HepG2 (cell line): Measurements from ENCODE around the gene RNF40. TPM values are rescaled to one million over a fixed set of nuclear protein-coding genes. Genes with fewer than 3 reads are reported as not detected.

ENCODE experiments used
- ATF1 ChIP-seq: IDR thresholded peaks from 2 replicates; pipeline ENCODE4 v1.6.1; 2016; ENCODE audit warnings: mild to moderate bottlenecking, control low read depth
- ATF7 ChIP-seq, 2 experiments: fragments of 450-650 bp in 1 of 2; sonication (generic) in 1 of 2; formaldehyde crosslinking in 1 of 2; IDR thresholded peaks; 2 replicates each; pipeline versions ENCODE4 v1.4.0 to v1.6.1; 2016 to 2020; ENCODE audit warnings: antibody characterized with exemption in 1 of 2, mild to moderate bottlenecking in 1 of 2, missing genetic modification reagents in 1 of 2
- DPF2 ChIP-seq: sonication (generic); formaldehyde crosslinking; IDR thresholded peaks from 2 replicates; pipeline ENCODE4 v1.4.0; 2020; ENCODE audit warnings: mild to moderate bottlenecking, low read depth, missing genetic modification reagents, borderline replicate concordance
- ERF ChIP-seq: IDR thresholded peaks from 2 replicates; pipeline ENCODE4 v1.6.1; 2018; ENCODE audit warnings: missing biosample characterization, missing genetic modification reagents
- ETV5 ChIP-seq: IDR thresholded peaks from 2 replicates; pipeline ENCODE4 v1.6.1; 2018; ENCODE audit warnings: missing biosample characterization, missing genetic modification reagents, inconsistent platforms, borderline replicate concordance
- FOXK2 ChIP-seq: fragments of 450-650 bp; IDR thresholded peaks from 2 replicates; pipeline ENCODE4 v1.6.1; 2016
- FOXO1 ChIP-seq: sonication (generic); formaldehyde crosslinking; IDR thresholded peaks from 2 replicates; pipeline ENCODE4 v1.4.0; 2020; ENCODE audit warnings: missing genetic modification reagents
- KDM2A ChIP-seq: sonication (generic); formaldehyde crosslinking; IDR thresholded peaks from 2 replicates; pipeline ENCODE4 v1.4.0; 2020; ENCODE audit warnings: low read depth, missing genetic modification reagents, borderline replicate concordance
- NFKB2 ChIP-seq: sonication (generic); formaldehyde crosslinking; IDR thresholded peaks from 2 replicates; pipeline ENCODE4 v1.4.0; 2020; ENCODE audit warnings: missing genetic modification reagents, borderline replicate concordance
- RXRB ChIP-seq: IDR thresholded peaks from 2 replicates; pipeline ENCODE4 v1.6.1; 2016; ENCODE audit warnings: borderline replicate concordance, missing genetic modification reagents, missing compliant biosample characterization
- SPEN ChIP-seq: sonication (generic); formaldehyde crosslinking; IDR thresholded peaks from 2 replicates; pipeline ENCODE4 v1.5.1; 2020; ENCODE audit warnings: low read depth, mild to moderate bottlenecking, missing genetic modification reagents
- TAF1 ChIP-seq: sonication (generic); formaldehyde crosslinking; IDR thresholded peaks from 2 replicates; pipeline ENCODE4 v1.4.0; 2020; ENCODE audit warnings: missing genetic modification reagents
- ZBTB8A ChIP-seq: sonication (generic); formaldehyde crosslinking; IDR thresholded peaks from 2 replicates; pipeline ENCODE4 v1.4.0; 2020; ENCODE audit warnings: mild to moderate bottlenecking, low read depth, missing genetic modification reagents, borderline replicate concordance
- ZFP41 ChIP-seq: sonication (generic); formaldehyde crosslinking; IDR thresholded peaks from 2 replicates; pipeline ENCODE4 v1.4.0; 2020; ENCODE audit warnings: mild to moderate bottlenecking, missing genetic modification reagents, borderline replicate concordance
- ZNF136 ChIP-seq: sonication (generic); formaldehyde crosslinking; IDR thresholded peaks from 2 replicates; pipeline ENCODE4 v1.8.1; 2022; ENCODE audit warnings: low read depth, mild to moderate bottlenecking, moderate library complexity, missing genetic modification reagents
- ZNF24 ChIP-seq: fragments of 450-650 bp; IDR thresholded peaks from 2 replicates; pipeline ENCODE4 v1.6.1; 2017; ENCODE audit warnings: antibody characterized with exemption, mild to moderate bottlenecking
- ZNF430 ChIP-seq: sonication (generic); formaldehyde crosslinking; IDR thresholded peaks from 2 replicates; pipeline ENCODE4 v1.9.0; 2021; ENCODE audit warnings: mild to moderate bottlenecking, missing genetic modification reagents
- ZNF607 ChIP-seq: sonication (generic); formaldehyde crosslinking; IDR thresholded peaks from 2 replicates; pipeline ENCODE4 v1.5.1; 2020; ENCODE audit warnings: missing genetic modification reagents, mild to moderate bottlenecking, borderline replicate concordance
- polyA plus RNA-seq, 8 experiments: library from polyadenylated mRNA; depleted of rRNA in 3 of 8; stranded (reverse) in 7 of 8; unstranded in 1 of 8; fragments of >200 nt; fragmentation: Illumina TruSeq in 4 of 8; extraction: Trizol in 4 of 8; gene quantifications; 2 replicates each; pipeline versions ENCODE4 v1.2.1 to v1.2.3, GENCODE V29; 2011 to 2016; ENCODE audit warnings: low read depth in 4 of 8, missing spikeins in 1 of 8, mixed read lengths in 1 of 8; ENCODE audit not compliant: insufficient read depth in 1 of 8
- total RNA-seq, 5 experiments: library from RNA; depleted of rRNA; stranded (reverse); fragments of >200 nt; fragmentation: Illumina TruSeq; extraction: Trizol; gene quantifications; 2 replicates each; pipeline ENCODE4 v1.2.3, GENCODE V29; 2016; ENCODE audit warnings: low read depth in 1 of 5
- TF ChIP-seq, protein P1 (sequence below): sonication (generic); formaldehyde crosslinking; IDR thresholded peaks from 2 replicates; pipeline ENCODE4 v1.8.0; 2022; ENCODE audit warnings: mild to moderate bottlenecking, missing genetic modification reagents, moderate library complexity
- TF ChIP-seq, protein P2 (sequence below): sonication (generic); formaldehyde crosslinking; IDR thresholded peaks from 2 replicates; pipeline ENCODE4 v1.4.0; 2020; ENCODE audit warnings: mild to moderate bottlenecking, missing genetic modification reagents, borderline replicate concordance
- TF ChIP-seq, protein P3 (sequence below): sonication (generic); formaldehyde crosslinking; IDR thresholded peaks from 2 replicates; pipeline ENCODE4 v1.8.1; 2022; ENCODE audit warnings: mild to moderate bottlenecking, missing genetic modification reagents

RNF40 gene
- total and polyA plus RNA-seq, 2 of the 13 experiments (the other 11 are each of a cell fraction or from before 2014, with no cell fraction given) = 84.0 to 85.6 TPM

DNA sequence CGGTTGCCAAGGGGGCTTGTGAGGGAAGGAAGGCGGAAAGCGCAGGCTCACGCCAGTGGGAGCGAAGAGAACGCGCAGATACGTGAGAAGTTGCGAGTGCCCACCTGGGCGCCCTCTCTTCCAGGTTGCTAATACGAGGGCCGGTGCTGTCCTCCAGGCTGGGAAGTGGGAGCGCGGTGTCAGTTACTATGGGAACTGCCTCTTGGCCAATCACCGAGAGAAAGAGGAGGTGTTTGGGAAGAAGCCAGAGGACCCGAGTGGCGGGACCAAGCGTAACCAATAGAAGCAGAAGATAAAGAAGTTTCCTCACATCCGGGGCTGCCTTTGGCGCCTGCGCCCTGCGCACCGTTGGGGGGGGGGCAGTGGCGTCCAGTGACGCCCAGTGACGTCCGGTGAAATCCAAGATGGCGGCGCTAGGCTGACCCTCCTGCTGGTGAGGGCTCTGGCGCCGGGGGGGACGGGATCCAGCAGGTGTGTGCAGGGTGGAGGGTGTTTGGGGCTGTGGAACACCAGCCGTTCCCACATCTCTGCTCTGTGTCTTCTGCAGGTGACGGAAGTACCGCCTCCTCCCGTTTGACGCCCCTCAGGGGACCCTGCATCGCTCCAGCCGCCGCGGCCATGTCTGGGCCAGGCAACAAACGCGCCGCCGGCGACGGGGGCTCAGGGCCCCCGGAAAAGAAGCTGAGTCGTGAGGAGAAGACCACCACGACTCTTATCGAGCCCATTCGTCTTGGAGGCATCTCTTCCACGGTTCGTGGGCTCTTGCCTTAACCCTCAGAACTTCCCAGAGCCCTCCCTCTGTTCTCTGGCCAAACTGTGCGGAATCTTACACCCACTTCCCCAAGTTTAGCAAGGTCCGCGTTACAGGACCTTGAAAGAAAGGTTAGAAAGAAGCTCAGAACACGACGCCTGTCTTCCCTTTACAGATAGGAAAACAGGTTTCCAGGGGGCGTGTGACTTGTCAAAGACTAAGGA is at the start of gene RNF40, which contains the start of gene CFAP119 (continued):
- TF ChIP-seq NFKB2 (peak; percentile 85; the same call in 1 of the 2 replicates), ZNF430 (CRISPR knock-in tag) (peak; percentile 67; the same call in 1 of the 2 replicates), ZNF24 (no peak), ERF (0 out of 2 replicates have a peak, but pooled peaks have one; percentile 64), DPF2 (CRISPR knock-in tag) (0 out of 2 replicates have a peak, but pooled peaks have one; percentile 12), ZFP41 (CRISPR knock-in tag) (no peak; the same call in 1 of the 2 replicates), ZNF136 (peak; percentile 51; the same call in 1 of the 2 replicates), ETV5 (CRISPR knock-in tag) (peak; percentile 79), RXRB (peak; percentile 68), ATF7 (IDR thresholded peaks at IDR 0.05) (no peak), ATF7 (CRISPR knock-in tag; IDR thresholded peaks at IDR 0.05) (no peak), SPEN (CRISPR knock-in tag) (peak; percentile 52; the same call in 1 of the 2 replicates), FOXK2 (peak; percentile 62; the same call in 1 of the 2 replicates), ZNF607 (CRISPR knock-in tag) (peak; percentile 28), ZBTB8A (0 out of 2 replicates have a peak, but pooled peaks have one; percentile 44), KDM2A (CRISPR knock-in tag) (peak; percentile 73), ATF1 (CRISPR knock-in tag) (peak; percentile 91), FOXO1 (CRISPR knock-in tag) (peak; percentile 28; the same call in 1 of the 2 replicates), TAF1 (peak; percentile 97)
- TF ChIP-seq, protein P1, sequence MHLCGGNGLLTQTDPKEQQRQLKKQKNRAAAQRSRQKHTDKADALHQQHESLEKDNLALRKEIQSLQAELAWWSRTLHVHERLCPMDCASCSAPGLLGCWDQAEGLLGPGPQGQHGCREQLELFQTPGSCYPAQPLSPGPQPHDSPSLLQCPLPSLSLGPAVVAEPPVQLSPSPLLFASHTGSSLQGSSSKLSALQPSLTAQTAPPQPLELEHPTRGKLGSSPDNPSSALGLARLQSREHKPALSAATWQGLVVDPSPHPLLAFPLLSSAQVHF (CRISPR knock-in tag) = no peak
- TF ChIP-seq, protein P2, sequence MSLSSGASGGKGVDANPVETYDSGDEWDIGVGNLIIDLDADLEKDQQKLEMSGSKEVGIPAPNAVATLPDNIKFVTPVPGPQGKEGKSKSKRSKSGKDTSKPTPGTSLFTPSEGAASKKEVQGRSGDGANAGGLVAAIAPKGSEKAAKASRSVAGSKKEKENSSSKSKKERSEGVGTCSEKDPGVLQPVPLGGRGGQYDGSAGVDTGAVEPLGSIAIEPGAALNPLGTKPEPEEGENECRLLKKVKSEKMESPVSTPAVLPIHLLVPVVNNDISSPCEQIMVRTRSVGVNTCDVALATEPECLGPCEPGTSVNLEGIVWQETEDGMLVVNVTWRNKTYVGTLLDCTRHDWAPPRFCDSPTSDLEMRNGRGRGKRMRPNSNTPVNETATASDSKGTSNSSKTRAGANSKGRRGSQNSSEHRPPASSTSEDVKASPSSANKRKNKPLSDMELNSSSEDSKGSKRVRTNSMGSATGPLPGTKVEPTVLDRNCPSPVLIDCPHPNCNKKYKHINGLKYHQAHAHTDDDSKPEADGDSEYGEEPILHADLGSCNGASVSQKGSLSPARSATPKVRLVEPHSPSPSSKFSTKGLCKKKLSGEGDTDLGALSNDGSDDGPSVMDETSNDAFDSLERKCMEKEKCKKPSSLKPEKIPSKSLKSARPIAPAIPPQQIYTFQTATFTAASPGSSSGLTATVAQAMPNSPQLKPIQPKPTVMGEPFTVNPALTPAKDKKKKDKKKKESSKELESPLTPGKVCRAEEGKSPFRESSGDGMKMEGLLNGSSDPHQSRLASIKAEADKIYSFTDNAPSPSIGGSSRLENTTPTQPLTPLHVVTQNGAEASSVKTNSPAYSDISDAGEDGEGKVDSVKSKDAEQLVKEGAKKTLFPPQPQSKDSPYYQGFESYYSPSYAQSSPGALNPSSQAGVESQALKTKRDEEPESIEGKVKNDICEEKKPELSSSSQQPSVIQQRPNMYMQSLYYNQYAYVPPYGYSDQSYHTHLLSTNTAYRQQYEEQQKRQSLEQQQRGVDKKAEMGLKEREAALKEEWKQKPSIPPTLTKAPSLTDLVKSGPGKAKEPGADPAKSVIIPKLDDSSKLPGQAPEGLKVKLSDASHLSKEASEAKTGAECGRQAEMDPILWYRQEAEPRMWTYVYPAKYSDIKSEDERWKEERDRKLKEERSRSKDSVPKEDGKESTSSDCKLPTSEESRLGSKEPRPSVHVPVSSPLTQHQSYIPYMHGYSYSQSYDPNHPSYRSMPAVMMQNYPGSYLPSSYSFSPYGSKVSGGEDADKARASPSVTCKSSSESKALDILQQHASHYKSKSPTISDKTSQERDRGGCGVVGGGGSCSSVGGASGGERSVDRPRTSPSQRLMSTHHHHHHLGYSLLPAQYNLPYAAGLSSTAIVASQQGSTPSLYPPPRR (CRISPR knock-in tag) = peak; percentile 19; the same call in 1 of the 2 replicates
- TF ChIP-seq, protein P3, sequence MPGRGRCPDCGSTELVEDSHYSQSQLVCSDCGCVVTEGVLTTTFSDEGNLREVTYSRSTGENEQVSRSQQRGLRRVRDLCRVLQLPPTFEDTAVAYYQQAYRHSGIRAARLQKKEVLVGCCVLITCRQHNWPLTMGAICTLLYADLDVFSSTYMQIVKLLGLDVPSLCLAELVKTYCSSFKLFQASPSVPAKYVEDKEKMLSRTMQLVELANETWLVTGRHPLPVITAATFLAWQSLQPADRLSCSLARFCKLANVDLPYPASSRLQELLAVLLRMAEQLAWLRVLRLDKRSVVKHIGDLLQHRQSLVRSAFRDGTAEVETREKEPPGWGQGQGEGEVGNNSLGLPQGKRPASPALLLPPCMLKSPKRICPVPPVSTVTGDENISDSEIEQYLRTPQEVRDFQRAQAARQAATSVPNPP = peak; percentile 79
